HG03139 (cell line): Measurements from ENCODE around the gene CKB.
"Not testable (repeated sequence)": the region's sequence is repeated elsewhere in the genome, so short reads cannot be mapped to it uniquely, and the experiment has no call there.

ENCODE experiments used
- ATAC-seq: cut with Tn5 transposase; IDR thresholded peaks from one replicate; pipeline ENCODE4 v1.9.1; 2021; ENCODE audit not compliant: unreplicated experiment

CKB gene

GRCh38 chr14:103528146-103528586 is 5.5 kb upstream of the CKB start:
- no peak for ATAC-seq

- ATAC-seq = peak; percentile 41
Observed at GRCh38 chr14:103527408-103528145, 4.9 kb upstream of the CKB start.

GRCh38 chr14:103526914-103527248 is 4.3 kb upstream of the CKB start:
- ATAC-seq = no peak

GRCh38 chr14:103526247-103526913 is 3.8 kb upstream of the CKB start:
- ATAC-seq = no peak

GRCh38 chr14:103525430-103526246 is 3.0 kb upstream of the CKB start:
- not testable (repeated sequence) for ATAC-seq

GRCh38 chr14:103524002-103524935 is 1.6 kb upstream of the CKB start:
- no peak for ATAC-seq

- ATAC-seq = no peak
Observed at GRCh38 chr14:103523575-103523954, 935 bp upstream of the CKB start.

GRCh38 chr14:103521951-103522563 is 573 bp downstream of the CKB start:
- no peak for ATAC-seq

GRCh38 chr14:103521438-103521950 is 1.1 kb downstream of the CKB start:
- ATAC-seq = no peak

GRCh38 chr14:103520657-103521437 is 1.8 kb downstream of the CKB start:
- ATAC-seq = no peak

- no peak for ATAC-seq
Observed at GRCh38 chr14:103520269-103520656, 2.4 kb downstream of the CKB start.

- ATAC-seq = no peak
Observed at GRCh38 chr14:103519837-103520212, 2.8 kb downstream of the CKB start.

- no peak for ATAC-seq
Observed at GRCh38 chr14:103519043-103519836, 3.4 kb downstream of the CKB start.

- ATAC-seq = no peak
Observed at GRCh38 chr14:103518422-103519042, 4.1 kb downstream of the CKB start.

- no peak for ATAC-seq
Observed at GRCh38 chr14:103517721-103518421, 4.8 kb downstream of the CKB start.

GRCh38 chr14:103517174-103517566 is 5.5 kb downstream of the CKB start:
- ATAC-seq = no peak

GRCh38 chr14:103516426-103517173 is 6.0 kb downstream of the CKB start:
- no peak for ATAC-seq
